Esophagus squamous epithelium (tissue), 5 donors: ENCODE data around the gene HOXB13. TPM values are rescaled to one million over a fixed set of nuclear protein-coding genes. Genes with fewer than 3 reads are reported as not detected.

Source experiments
- DNase-seq: peaks from one replicate; lab custom pipeline; 2025; lab: John Stamatoyannopoulos, UW
- H3K27ac ChIP-seq, 4 donors: fragments of 200-600 bp; sonication (generic); one replicate each; pipeline ENCODE4 v1.5.1; 2016 to 2019; ENCODE audit warnings: mild to moderate bottlenecking in 1 of 4
- H3K27me3 ChIP-seq, 4 donors: fragments of 200-600 bp; sonication (generic); 1 replicate in 3 of 4; 2 replicates in 1 of 4; pipeline versions ENCODE4 v1.5.1 to v1.6.0; 2017 to 2021; ENCODE audit warnings: antibody characterized with exemption in 1 of 4
- H3K36me3 ChIP-seq, 3 donors: fragments of 200-600 bp; sonication (generic); one replicate each; pipeline ENCODE4 v1.5.1; 2016 to 2019
- H3K4me1 ChIP-seq, 3 donors: fragments of 200-600 bp; sonication (generic); one replicate each; pipeline ENCODE4 v1.5.1; 2017 to 2019
- H3K4me3 ChIP-seq, 4 donors: fragments of 200-600 bp; sonication (generic); 1 replicate in 3 of 4; 2 replicates in 1 of 4; pipeline ENCODE4 v1.5.1; 2016 to 2019; ENCODE audit warnings: mild to moderate bottlenecking in 2 of 4, moderate library complexity in 1 of 4
- H3K9me3 ChIP-seq, 3 donors: fragments of 200-600 bp; sonication (generic); one replicate each; pipeline ENCODE4 v1.5.1; 2016 to 2019
- POLR2A ChIP-seq, 4 donors: fragments of 450-650 bp; IDR thresholded peaks; one replicate each; pipeline ENCODE4 v1.6.1; 2017; ENCODE audit warnings: antibody characterized with exemption in 4 of 4, mild to moderate bottlenecking in 4 of 4, moderate library complexity in 3 of 4
- WGBS, 2 donors: methylation state at CpG; one replicate each; pipeline ENCODE4 v1.1.5; 2018; 5-methylcytosine and 5-hydroxymethylcytosine counted together
- intact Hi-C: fragments of 100-400 bp; cut with DNase I; formaldehyde crosslinking; loops from one replicate; pipeline ENCODE4 v1.15.0; 2022
- total RNA-seq, 4 donors: library from RNA; depleted of rRNA; stranded (reverse); fragments of >200 nt; gene quantifications; one replicate each; pipeline ENCODE4 v1.1.0, GENCODE V29; 2016
- TF ChIP-seq, protein P1 (sequence below), 6 experiments: fragments of 450-650 bp in 4 of 6; fragments of 200-600 bp in 2 of 6; sonication (generic) in 2 of 6; IDR thresholded peaks; one replicate each; pipeline ENCODE4 v1.5.1; 2016 to 2019; ENCODE audit warnings: antibody characterized with exemption in 6 of 6, mild to moderate bottlenecking in 4 of 6, moderate library complexity in 4 of 6
- donor health status: DM: yes; HTN: yes; CAD: no.

The HOXB13 gene
- total RNA-seq, 4 donors from 2014 or later: not detected

GRCh38 chr17:48769009-48769675 is 40.6 kb upstream of the HOXB13 start:
- WGBS, 2 donors: 77 to 89% methylated on average over 3 to 4 of the region's 5 CpGs

GRCh38 chr17:48767263-48767774 is 38.8 kb upstream of the HOXB13 start:
- H3K9me3 ChIP-seq: no peaks in the 10 kb centered on the region
- H3K36me3 ChIP-seq: no peaks in the 10 kb centered on the region
- H3K4me1 ChIP-seq: no peaks in the 10 kb centered on the region
- no peak overlapping the region for H3K27ac ChIP-seq
- no peak overlapping the region for H3K4me3 ChIP-seq
- 63 to 78% methylated on average over 3 to 4 of the region's 4 CpGs for WGBS, 2 donors
- DNase-seq: no peak
- intact Hi-C loops: no loop called here
- H3K27me3 ChIP-seq: peaks cover 0 to 99% (median 5%) of the 10 kb centered on the region in 4 donors
- TF ChIP-seq, protein P1, sequence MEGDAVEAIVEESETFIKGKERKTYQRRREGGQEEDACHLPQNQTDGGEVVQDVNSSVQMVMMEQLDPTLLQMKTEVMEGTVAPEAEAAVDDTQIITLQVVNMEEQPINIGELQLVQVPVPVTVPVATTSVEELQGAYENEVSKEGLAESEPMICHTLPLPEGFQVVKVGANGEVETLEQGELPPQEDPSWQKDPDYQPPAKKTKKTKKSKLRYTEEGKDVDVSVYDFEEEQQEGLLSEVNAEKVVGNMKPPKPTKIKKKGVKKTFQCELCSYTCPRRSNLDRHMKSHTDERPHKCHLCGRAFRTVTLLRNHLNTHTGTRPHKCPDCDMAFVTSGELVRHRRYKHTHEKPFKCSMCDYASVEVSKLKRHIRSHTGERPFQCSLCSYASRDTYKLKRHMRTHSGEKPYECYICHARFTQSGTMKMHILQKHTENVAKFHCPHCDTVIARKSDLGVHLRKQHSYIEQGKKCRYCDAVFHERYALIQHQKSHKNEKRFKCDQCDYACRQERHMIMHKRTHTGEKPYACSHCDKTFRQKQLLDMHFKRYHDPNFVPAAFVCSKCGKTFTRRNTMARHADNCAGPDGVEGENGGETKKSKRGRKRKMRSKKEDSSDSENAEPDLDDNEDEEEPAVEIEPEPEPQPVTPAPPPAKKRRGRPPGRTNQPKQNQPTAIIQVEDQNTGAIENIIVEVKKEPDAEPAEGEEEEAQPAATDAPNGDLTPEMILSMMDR (IDR thresholded peaks at IDR 0.05): no peak
- TF ChIP-seq POLR2A (IDR thresholded peaks at IDR 0.05): no peak

More at GRCh38 chr17:48769009-48769675, 40.6 kb upstream of the HOXB13 start:
- intact Hi-C loops: no loop called here
- DNase-seq: no peak
- no peaks in the 10 kb centered on the region for H3K36me3 ChIP-seq
- no peak for TF ChIP-seq POLR2A (IDR thresholded peaks at IDR 0.05)
- TF ChIP-seq, protein P1 (IDR thresholded peaks at IDR 0.05): no peak
- H3K27me3 ChIP-seq: peaks cover 0 to 97% (median 5%) of the 10 kb centered on the region in 4 donors
- H3K4me1 ChIP-seq: no peaks in the 10 kb centered on the region
- no peak overlapping the region for H3K27ac ChIP-seq
- H3K4me3 ChIP-seq: no peak overlapping the region
- H3K9me3 ChIP-seq: no peaks in the 10 kb centered on the region

- H3K36me3 ChIP-seq: no peaks in the 10 kb centered on the region
- H3K9me3 ChIP-seq: no peaks in the 10 kb centered on the region
- H3K27ac ChIP-seq: no peak overlapping the region
- intact Hi-C loops: no loop called here
- H3K4me3 ChIP-seq: no peak overlapping the region
- no peak for DNase-seq
- H3K27me3 ChIP-seq: peaks cover 0 to 100% (median 6%) of the 10 kb centered on the region in 4 donors
- TF ChIP-seq POLR2A (IDR thresholded peaks at IDR 0.05): no peak
- TF ChIP-seq, protein P1 (IDR thresholded peaks at IDR 0.05): no peak
- 63 to 77% methylated on average over 2 to 6 of the region's 6 CpGs for WGBS, 2 donors
- no peaks in the 10 kb centered on the region for H3K4me1 ChIP-seq
These were observed 32.6 kb upstream of the HOXB13 start for GRCh38 chr17:48761114-48761513.

GRCh38 chr17:48760411-48760810 is 31.9 kb upstream of the HOXB13 start:
- no peak for TF ChIP-seq POLR2A (IDR thresholded peaks at IDR 0.05)
- TF ChIP-seq, protein P1 (IDR thresholded peaks at IDR 0.05): no peak
- H3K27ac ChIP-seq: no peak overlapping the region
- H3K9me3 ChIP-seq: no peaks in the 10 kb centered on the region
- intact Hi-C loops: no loop called here
- peaks cover 0 to 100% (median 10%) of the 10 kb centered on the region in 4 donors for H3K27me3 ChIP-seq
- 23 to 28% methylated on average over 4 of the region's 4 CpGs for WGBS, 2 donors
- no peak overlapping the region for H3K4me3 ChIP-seq
- no peak for DNase-seq
- H3K36me3 ChIP-seq: no peaks in the 10 kb centered on the region
- peaks cover 0 to 3% (median 0%) of the 10 kb centered on the region in 3 donors for H3K4me1 ChIP-seq

DNA sequence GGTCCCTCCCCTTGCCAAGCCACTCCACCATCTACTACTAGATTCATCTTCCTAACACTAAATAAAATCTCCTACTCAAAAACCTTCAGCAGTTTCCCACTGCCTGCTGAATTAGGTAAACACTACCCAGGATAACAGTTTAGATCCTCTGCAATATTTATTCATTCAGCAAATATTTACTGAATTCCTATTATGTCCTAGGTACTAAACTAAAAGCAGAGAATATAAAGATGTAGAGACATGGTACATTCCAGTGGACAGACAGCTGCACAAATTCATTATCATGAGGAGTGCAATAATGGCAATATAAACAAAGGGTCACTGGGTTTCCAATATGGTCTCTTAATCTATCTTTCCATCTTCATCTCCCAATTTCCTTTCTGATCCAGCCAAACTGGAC is 30.7 kb upstream of the HOXB13 start:
- H3K27ac ChIP-seq: no peak overlapping the region

More for the DNA sequence above, 30.7 kb upstream of the HOXB13 start:
- peaks cover 0 to 15% (median 8%) of the 10 kb centered on the region in 3 donors for H3K4me1 ChIP-seq
- H3K27me3 ChIP-seq: peaks cover 4 to 100% (median 21%) of the 10 kb centered on the region in 4 donors
- no peak for DNase-seq
- H3K36me3 ChIP-seq: no peaks in the 10 kb centered on the region
- H3K4me3 ChIP-seq: no peak overlapping the region
- intact Hi-C loops: no loop called here
- no peaks in the 10 kb centered on the region for H3K9me3 ChIP-seq
- no peak for TF ChIP-seq POLR2A (IDR thresholded peaks at IDR 0.05)
- TF ChIP-seq, protein P1 (IDR thresholded peaks at IDR 0.05): no peak
